SU-DHL-6 (cell line): ENCODE results near the gene CCNE1.
"Not testable (repeated sequence)": the region's sequence is repeated elsewhere in the genome, so short reads cannot be mapped to it uniquely, and the experiment has no call there.

Experiments used
- EZH2phosphoT487 ChIP-seq: fragments of 200-600 bp; sonication (generic), shearing (Covaris generic); conservative IDR thresholded peaks from 2 replicates; pipeline ENCODE4 v1.6.1; 2018; ENCODE audit warnings: mild to moderate bottlenecking, antibody characterized with exemption, low read length, moderate library complexity, mixed read lengths
- TF ChIP-seq, protein P1 (sequence below): fragments of 200-600 bp; sonication (generic); IDR thresholded peaks from one replicate; pipeline ENCODE4 v1.5.1; 2017; ENCODE audit warnings: antibody characterized with exemption, mild to moderate bottlenecking, low read length, moderate library complexity; ENCODE audit not compliant: insufficient read depth, poor library complexity, severe bottlenecking

DNA sequence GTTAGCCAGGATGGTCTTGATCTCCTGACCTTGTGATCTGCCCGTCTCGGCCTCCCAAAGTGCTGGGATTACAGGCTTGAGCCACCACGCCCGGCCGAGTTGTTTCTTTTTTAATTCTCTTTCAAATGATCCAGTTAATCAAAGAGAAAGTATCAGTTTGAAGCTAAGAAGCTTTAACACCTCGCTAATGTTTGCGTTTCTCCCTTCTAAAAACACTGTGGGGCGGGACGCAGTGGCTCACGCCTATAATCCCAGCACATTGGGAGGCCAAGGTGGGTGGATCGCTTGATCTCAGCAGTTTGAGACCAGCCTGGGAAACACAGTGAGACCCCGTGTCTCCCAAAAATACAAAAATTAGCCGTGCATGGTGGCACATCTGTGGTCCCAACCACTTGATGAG is 7.8 kb upstream of the CCNE1 start:
- TF ChIP-seq, protein P1, sequence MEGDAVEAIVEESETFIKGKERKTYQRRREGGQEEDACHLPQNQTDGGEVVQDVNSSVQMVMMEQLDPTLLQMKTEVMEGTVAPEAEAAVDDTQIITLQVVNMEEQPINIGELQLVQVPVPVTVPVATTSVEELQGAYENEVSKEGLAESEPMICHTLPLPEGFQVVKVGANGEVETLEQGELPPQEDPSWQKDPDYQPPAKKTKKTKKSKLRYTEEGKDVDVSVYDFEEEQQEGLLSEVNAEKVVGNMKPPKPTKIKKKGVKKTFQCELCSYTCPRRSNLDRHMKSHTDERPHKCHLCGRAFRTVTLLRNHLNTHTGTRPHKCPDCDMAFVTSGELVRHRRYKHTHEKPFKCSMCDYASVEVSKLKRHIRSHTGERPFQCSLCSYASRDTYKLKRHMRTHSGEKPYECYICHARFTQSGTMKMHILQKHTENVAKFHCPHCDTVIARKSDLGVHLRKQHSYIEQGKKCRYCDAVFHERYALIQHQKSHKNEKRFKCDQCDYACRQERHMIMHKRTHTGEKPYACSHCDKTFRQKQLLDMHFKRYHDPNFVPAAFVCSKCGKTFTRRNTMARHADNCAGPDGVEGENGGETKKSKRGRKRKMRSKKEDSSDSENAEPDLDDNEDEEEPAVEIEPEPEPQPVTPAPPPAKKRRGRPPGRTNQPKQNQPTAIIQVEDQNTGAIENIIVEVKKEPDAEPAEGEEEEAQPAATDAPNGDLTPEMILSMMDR: not testable (repeated sequence)
- not testable (repeated sequence) for TF ChIP-seq EZH2phosphoT487
